ENCODE measurements around the gene TAF13.

Gene TAF13

GRCh38 chr1:109114342-109114674 is 38.5 kb upstream of the TAF13 start:
- DNase-seq, result no peak
- H3K9me3 ChIP-seq, result no peaks in the 10 kb centered on the region
- no peak overlapping the region for H3K27ac ChIP-seq
- TF ChIP-seq CTCF (IDR thresholded peaks at IDR 0.05), result no peak
- peaks cover 0 to 24% (median 18%) of the 10 kb centered on the region in 4 donors for H3K4me1 ChIP-seq
- H3K36me3 ChIP-seq, result no peaks in the 10 kb centered on the region
- peak overlapping the region in 1 of 2 donors; percentile 48 for H3K4me3 ChIP-seq
- intact Hi-C loops (cut with DNase I; ENCODE audit: low total_unique reads), result no loop called here
- peaks cover 0 to 45% of the 10 kb centered on the region in 2 donors for H3K27me3 ChIP-seq

GRCh38 chr1:109113590-109114341 is 38.0 kb upstream of the TAF13 start, which contains the start of gene ELAPOR1:
TSS of gene ELAPOR1 (plus strand) at chr1:109114115. CDS start at chr1:109114184, 69 bp downstream.
- peaks cover 0 to 45% of the 10 kb centered on the region in 2 donors for H3K27me3 ChIP-seq

DNA sequence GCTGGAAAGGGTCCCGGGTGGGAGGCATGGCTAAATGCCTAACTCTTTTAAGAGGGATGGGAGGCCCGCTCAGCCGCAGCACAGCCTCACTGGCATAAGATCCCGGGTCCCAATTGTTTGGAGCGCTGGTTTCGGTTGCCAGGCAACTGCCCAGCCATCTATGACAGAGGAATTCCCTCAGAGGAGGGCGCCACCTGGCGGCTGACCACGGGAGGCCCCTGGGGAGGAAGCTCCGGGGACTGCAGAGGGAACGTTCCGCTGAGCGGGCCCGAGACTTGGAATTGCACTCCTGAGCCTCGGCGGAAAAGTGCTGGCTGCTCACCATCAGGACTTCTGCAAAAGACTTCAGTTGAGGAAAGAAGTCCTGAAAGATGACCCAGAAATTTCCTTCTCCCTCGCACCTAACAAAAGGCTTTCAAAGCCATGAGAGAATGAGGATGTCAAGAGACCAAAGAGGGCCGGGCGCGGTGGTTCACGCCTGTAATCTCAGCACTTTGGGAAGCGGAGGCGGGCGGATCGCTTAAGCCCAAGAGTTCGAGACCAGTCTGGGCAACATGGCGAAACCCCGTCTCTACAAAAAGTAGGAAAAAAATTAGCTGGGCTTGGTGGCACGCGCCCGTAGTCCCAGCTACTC is 37.0 kb upstream of the TAF13 start:
- no peaks in the 10 kb centered on the region for H3K36me3 ChIP-seq
- no peaks in the 10 kb centered on the region for H3K9me3 ChIP-seq
- TF ChIP-seq CTCF (IDR thresholded peaks at IDR 0.05), result peak; percentile 88 to 91
- DNase-seq, result peak; percentile 93 to 95
- H3K4me3 ChIP-seq, result peak overlapping the region; percentile 24 to 48
- intact Hi-C loops (cut with DNase I; ENCODE audit: low total_unique reads), result no loop called here
- peaks cover 0 to 24% (median 18%) of the 10 kb centered on the region in 4 donors for H3K4me1 ChIP-seq
- peaks cover 0 to 45% of the 10 kb centered on the region in 2 donors for H3K27me3 ChIP-seq
- no peak overlapping the region for H3K27ac ChIP-seq

More at GRCh38 chr1:109113590-109114341, 38.0 kb upstream of the TAF13 start, which contains the start of gene ELAPOR1:
- peak within 1 kb of the TSS; percentile 24 to 48 for H3K4me3 ChIP-seq
- DNase-seq, result no peak
- no peaks in the 10 kb centered on the region for H3K36me3 ChIP-seq
- no peaks in the 10 kb centered on the region for H3K9me3 ChIP-seq
- H3K27ac ChIP-seq, result no peak within 1 kb of the TSS
- no peak for TF ChIP-seq CTCF (IDR thresholded peaks at IDR 0.05)
- intact Hi-C loops (cut with DNase I; ENCODE audit: low total_unique reads), result no loop called here
- peaks cover 0 to 24% (median 18%) of the 10 kb centered on the region in 4 donors for H3K4me1 ChIP-seq

DNA sequence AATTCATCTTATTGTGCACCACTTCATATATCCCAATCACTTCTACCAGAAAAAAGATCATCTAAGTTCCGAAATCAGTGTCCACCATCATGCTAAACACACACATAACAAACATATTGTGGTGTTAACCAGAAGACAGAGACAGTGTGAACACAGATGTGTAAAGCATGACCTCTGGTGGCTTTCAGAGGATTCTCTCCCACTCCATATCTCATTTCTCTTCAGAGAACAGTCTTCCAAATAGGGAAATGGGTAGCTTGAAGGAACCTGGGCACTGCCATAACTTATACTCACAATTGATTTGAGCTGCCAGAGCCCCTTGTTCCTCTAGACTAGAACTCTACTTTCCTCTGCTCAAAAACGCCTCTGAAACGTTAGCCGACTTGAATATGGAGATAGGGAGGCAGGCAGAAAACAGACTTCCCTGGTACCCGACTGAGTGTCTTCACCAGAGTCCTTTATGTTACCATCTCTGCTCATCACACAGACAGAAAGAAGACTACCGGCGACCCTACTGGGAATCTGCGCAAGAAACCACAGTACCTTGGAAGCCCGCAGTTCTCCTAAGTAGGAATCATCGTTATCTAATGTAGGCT is 36.4 kb upstream of the TAF13 start:
- intact Hi-C loops (cut with DNase I; ENCODE audit: low total_unique reads), result no loop called here
- H3K4me1 ChIP-seq, result peaks cover 0 to 24% (median 18%) of the 10 kb centered on the region in 4 donors
- no peaks in the 10 kb centered on the region for H3K9me3 ChIP-seq
- no peak overlapping the region for H3K27ac ChIP-seq
- peaks cover 0 to 45% of the 10 kb centered on the region in 2 donors for H3K27me3 ChIP-seq
- H3K4me3 ChIP-seq, result peak overlapping the region in 1 of 2 donors; percentile 48
- DNase-seq, result no peak
- H3K36me3 ChIP-seq, result no peaks in the 10 kb centered on the region
- no peak for TF ChIP-seq CTCF (IDR thresholded peaks at IDR 0.05)

GRCh38 chr1:109111386-109112055 is 35.7 kb upstream of the TAF13 start:
- H3K9me3 ChIP-seq, result no peaks in the 10 kb centered on the region
- no peak for DNase-seq
- H3K27me3 ChIP-seq, result peaks cover 0 to 42% of the 10 kb centered on the region in 2 donors
- intact Hi-C loops (cut with DNase I; ENCODE audit: low total_unique reads), result no loop called here
- H3K27ac ChIP-seq, result no peak overlapping the region
- peaks cover 0 to 24% (median 18%) of the 10 kb centered on the region in 4 donors for H3K4me1 ChIP-seq
- no peak overlapping the region for H3K4me3 ChIP-seq
- H3K36me3 ChIP-seq, result no peaks in the 10 kb centered on the region
- TF ChIP-seq CTCF (IDR thresholded peaks at IDR 0.05), result no peak

Data from tibial artery (tissue), 4 donors.